ENCODE measurements around the gene EML2.
"Not testable (repeated sequence)": the region's sequence is repeated elsewhere in the genome, so short reads cannot be mapped to it uniquely, and the experiment has no call there.

Gene EML2

GRCh38 chr19:45615795-45616703 lies 23.1 kb downstream of the EML2 start:
- peak; percentile 68 for DNase-seq (ENCODE audit: low read depth)

DNA sequence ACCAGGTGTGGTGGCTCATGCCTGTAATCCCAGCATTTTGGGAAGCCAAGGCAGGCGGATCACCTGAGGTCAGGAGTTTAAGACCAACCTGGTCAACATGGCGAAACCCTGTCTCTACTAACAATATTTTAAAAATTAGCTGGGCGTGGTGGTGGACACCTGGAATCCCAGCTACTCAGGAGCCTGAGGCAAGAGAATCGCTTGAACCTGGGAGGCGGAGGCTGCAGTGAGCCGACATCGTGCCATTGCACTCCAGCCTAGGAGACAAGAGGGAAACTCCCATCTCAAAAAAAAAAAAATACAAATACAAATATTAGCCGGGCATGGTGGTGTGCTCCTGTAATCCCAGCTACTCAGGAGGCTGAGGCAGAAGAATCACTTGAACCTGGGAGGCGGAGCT lies 24.1 kb downstream of the EML2 start:
- not testable (repeated sequence) for DNase-seq (ENCODE audit: low read depth)

DNA sequence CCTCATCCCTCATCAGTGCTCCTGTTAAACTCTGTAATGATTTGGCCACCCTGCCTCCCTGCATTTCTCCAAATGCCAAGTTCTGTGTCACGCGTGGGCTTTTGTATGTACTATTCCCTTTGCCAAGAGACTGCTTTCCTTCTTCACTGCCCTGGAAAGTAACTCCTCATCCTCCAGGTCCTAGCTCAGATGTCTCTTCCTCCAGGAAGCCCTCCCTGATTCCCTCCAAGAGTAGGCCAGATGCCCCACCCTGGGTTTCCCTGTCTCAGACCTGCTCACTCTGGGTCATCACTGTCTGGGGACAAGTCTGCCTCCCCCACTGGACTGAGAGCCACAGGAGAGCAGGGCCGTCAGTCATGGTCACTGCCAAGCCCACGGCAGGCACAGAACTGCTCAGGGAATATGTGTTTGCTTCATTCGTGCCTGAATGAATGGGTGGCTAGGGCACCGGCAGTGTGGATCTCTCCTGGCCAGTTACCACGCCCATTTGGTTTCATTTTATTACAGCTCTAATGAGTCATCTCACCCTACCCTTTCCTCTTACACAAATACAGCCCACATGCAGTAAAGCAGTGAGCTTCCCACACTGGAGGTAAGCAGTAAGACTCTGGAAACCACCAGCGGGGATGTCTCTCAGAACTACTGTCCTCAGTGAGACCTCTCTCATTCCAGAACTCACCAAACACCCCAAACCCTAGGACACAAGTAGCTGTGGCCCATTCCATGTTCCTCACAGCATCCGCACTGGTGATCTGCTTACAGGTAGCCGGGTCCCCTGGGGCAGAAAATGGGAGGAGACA lies 25.1 kb downstream of the EML2 start:
- DNase-seq (ENCODE audit: low read depth): no peak

DNA sequence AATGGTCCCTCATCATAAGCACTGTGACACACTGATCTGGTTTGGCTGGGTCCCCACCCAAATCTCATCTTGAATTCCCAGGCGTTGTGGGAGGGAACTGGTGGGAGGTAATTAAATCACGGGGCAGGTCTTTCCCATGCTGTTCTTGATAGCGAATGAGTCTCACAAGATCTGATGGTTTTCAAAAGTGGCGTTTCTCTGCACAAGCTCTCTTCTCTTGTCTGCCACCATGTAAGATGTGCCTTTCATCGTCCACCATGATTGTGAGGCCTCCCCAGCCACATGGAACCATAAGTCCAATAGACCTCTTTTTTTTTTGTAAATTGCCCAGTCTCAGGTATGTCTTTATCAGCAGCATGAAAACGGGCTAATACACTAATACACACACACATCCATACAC lies 30.2 kb downstream of the EML2 start:
- no peak for DNase-seq (ENCODE audit: low read depth)

DNA sequence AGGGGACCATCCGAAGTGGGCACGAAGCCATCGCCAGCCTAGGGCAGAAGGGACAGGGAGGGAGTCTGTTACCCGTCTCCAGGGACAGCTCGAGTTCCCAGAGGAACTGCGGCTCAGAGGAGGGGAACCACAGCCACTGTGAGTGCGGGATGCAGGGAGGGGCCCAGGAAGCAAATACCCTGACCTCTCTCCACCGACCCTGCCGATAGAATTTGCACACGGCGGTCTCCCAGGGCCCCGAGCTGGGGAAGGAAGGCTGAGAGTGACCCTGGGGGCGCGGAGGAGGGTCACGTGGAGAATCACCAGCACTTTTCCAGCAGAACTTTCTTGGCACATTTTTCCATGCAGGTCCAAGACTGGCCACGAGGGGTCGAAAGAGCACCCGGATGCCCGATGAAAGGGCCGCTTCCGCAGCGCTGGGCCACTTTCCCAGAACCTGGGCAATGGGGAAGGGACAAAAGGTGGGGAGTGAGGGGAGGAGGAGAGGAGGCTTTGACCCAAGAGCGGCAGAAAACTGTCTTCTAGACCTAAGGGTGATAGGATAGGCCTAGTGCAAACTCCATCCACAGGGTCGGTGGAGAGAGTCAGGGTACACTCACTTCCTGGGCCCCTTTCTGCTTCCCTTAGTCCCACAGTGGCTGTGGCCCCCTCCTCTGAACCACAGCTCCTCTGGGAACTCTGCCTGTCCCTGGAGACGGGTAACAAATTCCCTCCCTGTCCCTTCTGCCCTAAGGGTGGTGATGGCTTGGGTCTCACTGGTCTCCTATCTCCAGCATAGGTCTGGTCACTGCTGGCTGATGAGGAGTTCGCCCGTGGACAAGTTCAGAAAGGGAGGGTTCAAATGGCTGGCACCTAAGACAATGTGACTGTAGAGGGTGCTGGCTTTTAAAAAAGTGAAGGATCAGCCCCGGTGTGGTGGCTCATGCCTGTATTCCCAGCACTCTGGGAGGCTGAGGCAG lies 31.8 kb downstream of the EML2 start:
- peak; percentile 12 for DNase-seq (ENCODE audit: low read depth)

DNA sequence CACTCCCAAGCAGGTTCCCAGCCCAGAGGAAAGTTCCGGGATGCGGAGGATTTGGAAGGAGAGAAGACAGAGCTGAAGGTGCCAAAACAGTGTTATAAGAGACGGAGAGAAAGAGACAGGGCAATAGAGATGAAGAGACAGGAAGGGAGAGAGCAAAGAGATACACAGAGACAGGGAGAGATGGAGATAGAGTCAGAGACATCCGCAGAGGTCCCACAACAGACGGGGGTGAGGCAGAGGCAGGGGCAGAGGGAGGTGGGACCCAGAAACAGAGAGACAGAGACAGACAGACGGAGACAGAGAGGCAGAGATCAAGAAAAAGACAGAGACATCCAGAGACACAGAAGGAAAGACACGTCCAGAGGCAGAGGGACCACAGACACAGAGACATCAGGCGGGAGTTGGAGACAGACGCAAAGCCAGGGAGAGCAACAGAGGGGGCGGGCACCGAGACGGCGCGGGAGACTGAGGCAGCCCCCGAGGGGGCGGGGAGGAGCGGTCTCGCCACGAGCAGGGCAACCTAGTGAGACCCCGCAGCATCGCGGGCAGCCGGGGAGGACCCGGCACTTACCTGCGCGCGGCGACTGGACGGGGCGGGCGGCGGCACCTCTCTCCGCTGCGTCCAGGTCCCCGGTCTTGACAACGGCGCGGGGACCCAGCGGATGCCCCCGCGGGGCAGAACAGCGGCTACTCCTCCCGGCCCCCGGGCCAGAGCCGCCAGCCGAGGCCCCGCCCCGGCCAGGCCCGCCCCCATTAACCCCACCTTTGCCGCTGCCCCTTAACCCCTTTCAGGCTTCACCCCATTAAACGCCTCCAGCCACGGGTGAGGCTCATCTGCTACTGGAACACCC lies 37.4 kb downstream of the EML2 start, which contains the start of gene GPR4:
Gene GPR4 (minus strand): TSS at position 689 of the 851 bp plus-strand sequence. CDS start 10,346 bp downstream, outside the sequence.
- DNase-seq (ENCODE audit: low read depth): no peak

DNA sequence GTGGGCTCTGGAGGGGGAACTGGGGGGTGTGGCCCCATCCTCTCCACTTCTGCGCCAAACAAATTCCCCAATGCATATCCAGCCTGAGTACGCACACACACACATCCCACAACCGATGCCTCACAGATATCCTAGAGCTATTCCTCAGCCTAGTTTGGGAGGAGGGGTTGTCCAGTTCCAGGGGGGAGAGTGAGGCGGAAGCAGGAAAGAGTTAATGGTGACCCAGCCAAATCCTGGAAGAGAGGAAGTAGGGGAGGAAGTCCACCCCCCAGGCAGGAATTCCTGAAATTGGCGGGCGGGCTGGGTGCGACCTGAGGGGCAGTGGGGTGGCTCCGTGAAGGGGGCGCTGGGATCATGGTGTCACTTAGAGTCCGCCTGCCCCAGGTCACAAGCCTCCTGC lies 38.1 kb downstream of the EML2 start:
- no peak for DNase-seq (ENCODE audit: low read depth)

DNA sequence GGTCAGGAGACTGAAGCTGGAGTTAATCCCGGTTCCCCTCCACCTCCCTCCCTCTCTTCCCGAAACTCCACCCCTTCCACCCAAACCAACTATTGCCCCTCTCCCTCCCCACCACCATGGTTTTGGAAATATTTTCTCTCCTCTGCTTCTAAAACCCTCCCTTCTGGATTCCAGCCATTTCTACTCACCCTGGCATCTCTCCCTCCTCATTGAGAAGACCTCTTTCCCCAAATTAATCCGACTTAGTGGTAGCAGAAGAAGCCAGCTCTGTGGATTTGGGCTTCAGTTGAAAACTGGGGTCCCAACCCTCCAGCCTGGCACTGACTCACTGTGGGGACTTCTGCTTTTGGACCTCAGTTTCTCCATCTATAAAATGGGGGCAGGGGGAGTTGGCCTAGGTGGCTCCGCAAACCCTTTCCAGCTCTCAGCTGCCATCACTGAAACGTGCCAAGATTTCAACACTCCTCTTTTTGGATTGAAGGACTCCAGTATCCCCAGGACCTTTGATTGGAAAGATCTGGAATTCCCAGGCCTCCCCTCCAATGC lies 38.8 kb downstream of the EML2 start:
- no peak for DNase-seq (ENCODE audit: low read depth)

DNA sequence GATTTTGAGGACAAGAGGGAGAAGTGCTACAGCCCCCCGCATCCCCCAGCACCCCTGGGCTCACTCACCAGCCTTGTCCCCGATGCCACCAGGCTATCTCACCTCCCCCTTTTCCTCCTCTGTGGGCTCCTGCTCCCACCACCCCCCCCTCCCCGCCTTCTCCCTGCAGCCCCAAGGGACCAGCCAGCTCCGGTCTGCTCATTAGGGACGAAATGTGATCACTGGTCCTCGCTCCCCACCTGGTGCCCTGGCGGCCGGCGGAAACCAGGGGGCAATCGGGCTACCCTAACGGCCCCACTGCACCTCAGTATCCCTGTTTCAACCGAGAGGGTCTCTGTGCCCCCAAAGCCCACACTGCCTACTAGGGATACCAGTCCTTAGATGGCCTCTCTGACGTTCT lies 39.9 kb downstream of the EML2 start:
- DNase-seq (ENCODE audit: low read depth): no peak

DNA sequence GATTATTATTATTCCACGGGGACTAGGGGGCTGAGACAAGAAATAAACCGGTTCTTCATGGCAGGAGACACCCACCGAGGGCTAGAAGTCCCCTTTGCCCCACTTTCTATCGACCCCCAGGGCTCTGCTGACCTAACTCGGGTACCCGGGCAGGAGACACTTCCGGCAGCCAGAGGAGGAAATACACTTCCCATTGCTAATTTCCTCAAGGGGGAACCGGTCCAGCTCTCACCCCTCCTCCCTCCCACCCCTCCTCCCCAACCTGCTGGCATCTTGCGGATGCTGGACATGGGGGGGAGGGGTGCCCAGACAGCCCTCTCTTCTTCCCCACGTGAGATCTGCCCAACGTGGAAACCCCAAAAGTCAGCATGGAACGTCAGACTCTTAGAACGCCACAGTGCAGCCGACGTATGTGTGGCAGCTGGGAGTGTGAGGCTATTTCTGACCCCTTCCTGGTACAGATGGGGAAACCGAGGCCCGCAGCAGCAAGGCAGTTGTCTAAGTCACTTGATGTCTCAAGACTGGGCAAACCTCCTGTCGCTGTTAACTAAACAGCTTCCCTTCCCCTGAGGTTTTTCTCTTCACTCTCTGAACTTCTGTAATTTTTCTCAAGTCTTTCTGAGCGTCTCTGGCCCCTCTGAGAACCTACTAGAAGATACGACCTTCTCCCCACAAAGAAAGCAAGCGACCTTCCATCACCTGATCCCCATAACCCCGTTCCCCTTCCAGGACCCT lies 40.8 kb downstream of the EML2 start:
- no peak for DNase-seq (ENCODE audit: low read depth)

- no peak for DNase-seq (ENCODE audit: low read depth)
Measured at GRCh38 chr19:45597425-45598111, 41.6 kb downstream of the EML2 start.

GRCh38 chr19:45595814-45596213 lies 43.4 kb downstream of the EML2 start:
- DNase-seq (ENCODE audit: low read depth): no peak

DNA sequence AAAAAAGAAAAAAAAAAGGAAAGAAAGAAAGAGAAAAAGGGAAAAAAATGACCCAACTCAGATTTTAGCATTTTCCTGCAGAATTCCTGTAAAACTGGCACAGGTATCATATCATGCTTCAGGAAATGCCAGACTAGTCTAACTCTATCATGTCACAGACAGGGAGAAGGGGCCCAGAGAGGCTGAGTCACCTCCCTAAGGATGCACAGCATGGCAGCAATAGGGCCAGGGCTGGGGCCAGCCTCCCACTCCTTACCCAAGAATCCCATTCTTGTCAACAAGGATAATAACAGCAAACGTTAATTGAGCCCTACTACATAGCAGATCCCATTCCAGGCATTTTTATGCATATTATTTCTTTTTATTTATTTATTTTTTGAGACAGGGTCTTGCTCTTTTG lies 45.7 kb downstream of the EML2 start:
- DNase-seq (ENCODE audit: low read depth): no peak

GRCh38 chr19:45592366-45592765 lies 46.8 kb downstream of the EML2 start:
- no peak for DNase-seq (ENCODE audit: low read depth)

- no peak for DNase-seq (ENCODE audit: low read depth)
Measured at GRCh38 chr19:45591638-45592005, 47.6 kb downstream of the EML2 start.

DNA sequence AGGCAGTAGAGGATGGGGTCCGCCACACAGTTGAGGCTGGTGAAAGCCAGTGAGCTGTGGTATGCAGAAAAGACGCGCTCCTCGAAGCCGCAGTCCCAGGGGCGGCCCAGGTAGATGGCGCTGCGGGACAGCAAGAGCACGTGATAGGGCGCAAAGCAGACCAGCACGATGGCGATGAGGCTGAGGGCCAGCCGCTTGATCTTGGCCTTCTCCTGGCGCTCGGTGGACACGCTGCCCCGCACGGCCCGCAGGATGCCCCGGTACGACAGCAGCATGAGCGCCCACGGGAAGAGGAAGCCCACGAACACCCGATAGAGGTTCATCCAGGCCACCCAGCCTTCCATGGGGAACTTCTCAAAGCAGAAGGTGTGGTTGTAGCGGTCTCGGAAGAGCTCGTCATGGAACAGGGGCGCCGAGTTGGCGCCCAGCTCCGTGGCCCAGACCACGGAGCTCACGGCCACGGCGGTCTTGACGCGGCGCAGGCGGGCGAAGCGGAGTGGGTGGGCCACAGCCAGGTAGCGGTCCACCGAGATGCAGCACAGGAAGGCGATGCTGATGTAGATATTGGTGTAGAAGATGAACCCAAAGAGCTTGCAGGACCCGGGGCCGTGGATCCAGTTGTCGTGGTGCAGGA lies 48.1 kb downstream of the EML2 start:
- DNase-seq (ENCODE audit: low read depth): no peak

- no peak for DNase-seq (ENCODE audit: low read depth)
Measured at GRCh38 chr19:45590300-45591003, 48.7 kb downstream of the EML2 start.

- DNase-seq (ENCODE audit: low read depth): no peak
Measured at GRCh38 chr19:45589768-45590167, 49.4 kb downstream of the EML2 start.
